CD4-positive, alpha-beta T cell treated with Interleukin-2 at 100 ng/mL for 4 hours (primary cell): ENCODE data around the gene PLEKHN1.

Experiments used
- DNase-seq: peaks from one replicate; pipeline ENCODE4 v3.0.0-alpha.2; 2020; ENCODE audit warnings: low spot score

Gene PLEKHN1

DNA sequence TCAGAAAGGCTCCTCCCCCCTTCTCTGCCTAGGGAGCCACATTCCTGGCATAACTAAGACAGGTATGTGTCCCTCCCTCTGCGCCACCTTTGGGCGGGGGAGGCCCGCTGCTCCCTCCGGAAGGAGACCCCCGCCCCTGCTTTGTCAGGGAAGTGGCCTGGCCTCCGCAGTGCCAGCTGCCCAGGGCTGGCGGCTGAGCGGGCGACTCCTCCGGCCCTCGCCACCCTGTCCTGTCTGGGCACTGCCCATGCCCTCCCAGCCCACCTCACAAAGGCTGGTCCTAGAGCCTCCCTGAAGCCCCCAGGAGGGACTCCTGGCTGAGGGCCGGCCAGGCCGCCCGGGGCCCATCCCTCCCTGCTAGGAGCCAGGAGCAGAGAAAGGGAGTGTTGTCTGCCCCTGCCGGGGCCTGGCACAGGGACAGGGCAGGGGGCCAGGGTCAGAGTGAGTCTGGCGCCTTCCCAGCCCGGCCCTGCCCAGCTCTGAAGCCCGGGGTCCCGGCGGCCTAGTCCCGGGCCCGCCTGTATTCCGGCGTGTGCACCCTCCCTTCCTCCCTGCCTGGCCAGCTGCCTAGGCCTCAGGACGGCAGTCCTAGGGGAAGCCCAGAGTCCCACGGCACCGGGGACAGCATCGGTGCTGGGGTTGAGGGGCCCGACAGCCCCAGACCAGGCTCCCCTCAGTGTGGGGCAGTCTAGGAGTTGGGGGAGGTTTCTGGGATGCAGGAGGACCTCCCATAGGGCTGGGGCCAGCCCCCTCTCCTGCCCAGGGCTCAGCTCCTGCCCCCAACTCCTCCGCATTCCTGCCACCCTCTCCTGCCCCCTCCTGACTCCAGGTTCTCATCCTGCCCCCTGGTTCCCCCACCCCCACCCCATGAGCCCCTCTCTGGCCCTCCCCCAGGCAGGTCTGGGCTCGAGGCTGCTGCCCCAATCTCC is 58.8 kb downstream of the PLEKHN1 start:
- DNase-seq: no peak
